Colon (tissue), 2 donors: Measurements from ENCODE around the gene IRF4.
"Not testable (repeated sequence)": the region's sequence is repeated elsewhere in the genome, so short reads cannot be mapped to it uniquely, and the experiment has no call there.

Experiments used
- FAIRE-seq: peaks from 2 replicates; lab custom pipeline; 2012; peaks lifted over from hg19 to GRCh38; lab: Jason Lieb, UNC
- donor health status: control.
- donor health status: control.

Gene IRF4

DNA sequence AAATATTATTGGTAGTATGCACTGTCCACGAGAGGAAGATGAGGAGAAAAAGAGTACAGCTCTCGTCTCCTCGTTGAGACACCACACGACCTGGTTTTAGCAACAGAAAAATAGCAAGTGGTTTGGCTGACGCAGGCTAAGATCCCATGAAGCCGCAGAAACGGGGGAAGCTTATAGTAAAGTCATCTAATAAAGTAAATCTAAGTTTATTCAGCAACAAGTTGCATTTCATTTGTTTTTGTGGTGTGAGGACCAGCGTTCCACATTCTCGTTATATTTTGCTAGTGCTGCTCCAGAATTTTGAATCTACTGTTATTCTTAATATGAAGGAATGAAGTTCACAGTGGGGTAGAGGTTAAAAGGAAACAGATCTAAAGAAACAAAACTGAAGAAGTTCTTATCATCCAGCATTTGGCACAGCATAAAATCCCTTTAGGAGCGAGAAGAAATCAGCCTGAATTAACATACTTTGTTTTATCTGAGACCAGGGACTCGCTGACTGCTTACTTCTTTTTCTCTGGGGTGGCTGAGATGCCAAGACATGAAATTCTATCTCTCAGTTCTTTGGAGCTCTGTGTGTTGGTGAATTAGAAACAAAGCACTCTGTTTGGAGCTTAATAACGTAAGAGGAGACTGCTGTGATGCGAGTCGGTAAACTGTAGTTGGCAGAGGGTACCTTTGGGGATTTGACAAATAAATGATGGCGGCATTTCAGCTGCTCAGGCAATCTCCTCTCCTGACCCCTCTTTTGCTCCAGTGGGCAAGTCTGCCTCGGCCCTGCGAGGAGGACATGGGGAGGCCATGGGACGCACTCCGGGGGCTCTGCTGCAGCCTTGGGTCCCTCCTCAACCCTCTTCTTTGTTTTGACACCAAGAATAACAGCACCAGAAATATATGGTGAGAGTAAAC is 24.9 kb upstream of the IRF4 start:
- FAIRE-seq = no peak

DNA sequence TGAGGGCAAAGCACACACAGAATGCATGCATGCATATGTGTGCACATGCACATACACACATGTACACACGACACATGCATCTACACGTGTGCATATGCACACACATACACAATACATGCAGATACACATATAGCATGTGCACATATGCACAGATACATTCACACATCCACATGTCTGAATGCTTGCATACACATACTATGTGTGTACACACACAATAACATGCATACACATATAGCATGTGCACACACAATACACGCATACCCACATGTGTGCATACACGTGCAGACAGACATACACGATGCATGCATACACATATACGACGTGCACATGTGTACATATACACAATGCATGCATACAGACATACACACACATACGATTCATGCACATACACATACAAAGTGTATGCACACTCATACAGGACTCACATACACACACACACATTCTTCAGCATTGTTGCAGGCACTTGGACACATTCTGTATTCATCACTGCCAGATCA is 24.2 kb upstream of the IRF4 start:
- FAIRE-seq = no peak

GRCh38 chr6:367891-368630 is 23.5 kb upstream of the IRF4 start:
- no peak for FAIRE-seq

DNA sequence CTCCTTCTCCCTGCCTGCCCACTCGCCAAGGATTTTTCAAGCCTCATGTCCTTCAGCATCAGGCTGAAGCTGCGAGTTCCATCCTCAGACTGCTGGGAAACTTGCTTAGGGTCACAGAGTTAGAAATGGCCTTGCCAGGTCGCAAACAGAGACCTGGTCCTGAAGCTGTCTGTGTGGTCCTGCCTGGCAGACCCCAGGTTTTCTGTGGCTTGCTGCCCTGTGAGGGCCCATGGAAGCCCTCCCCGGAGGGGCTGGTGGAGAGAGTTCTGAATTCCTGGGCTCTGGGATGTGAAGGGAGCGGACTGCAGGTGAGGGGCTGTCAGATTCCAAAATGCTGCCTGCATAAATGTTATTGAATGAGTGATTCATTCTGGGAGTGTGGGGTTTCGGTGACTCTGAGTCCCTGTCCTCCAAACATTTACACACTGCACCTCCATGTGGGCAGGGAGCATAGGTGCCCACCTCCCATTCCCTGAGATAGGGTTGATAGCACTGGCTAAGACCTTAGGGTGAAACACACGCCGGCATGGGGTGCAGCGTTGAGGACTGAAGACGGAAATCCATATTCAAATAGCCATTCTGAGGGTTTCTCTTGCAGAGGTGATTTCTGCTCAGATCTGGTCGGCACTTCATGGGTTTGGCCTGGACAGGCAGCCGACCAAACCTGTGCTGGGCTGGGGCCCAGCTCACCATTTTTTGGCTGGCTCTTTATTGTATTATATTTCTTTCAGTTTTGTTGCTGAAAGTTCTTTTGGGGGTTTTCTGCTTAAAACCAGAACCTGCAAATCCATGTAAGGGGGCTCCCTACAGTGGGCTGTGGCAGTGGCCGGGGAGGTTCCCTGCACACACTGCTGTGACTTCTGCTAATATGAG is 21.8 kb upstream of the IRF4 start:
- no peak for FAIRE-seq

DNA sequence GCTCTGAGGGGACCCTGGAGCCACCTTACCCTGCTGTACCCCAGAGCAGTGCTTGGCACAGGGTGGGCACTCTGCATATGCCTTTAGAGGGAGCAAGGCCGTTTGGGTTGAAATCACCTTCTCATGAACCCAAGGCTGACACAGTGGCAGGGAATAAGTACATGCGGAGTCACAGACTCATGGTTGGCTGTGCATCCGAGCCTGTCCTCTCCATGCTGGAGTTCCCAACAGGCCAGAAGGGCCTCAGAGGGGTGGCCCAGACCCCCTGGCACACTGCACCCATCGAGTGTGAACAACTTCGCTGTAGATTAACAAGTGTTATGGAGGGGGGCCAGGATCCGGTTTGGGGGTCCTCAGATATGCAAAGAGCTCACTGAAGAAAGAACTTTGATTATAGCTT is 21.0 kb upstream of the IRF4 start:
- no peak for FAIRE-seq

DNA sequence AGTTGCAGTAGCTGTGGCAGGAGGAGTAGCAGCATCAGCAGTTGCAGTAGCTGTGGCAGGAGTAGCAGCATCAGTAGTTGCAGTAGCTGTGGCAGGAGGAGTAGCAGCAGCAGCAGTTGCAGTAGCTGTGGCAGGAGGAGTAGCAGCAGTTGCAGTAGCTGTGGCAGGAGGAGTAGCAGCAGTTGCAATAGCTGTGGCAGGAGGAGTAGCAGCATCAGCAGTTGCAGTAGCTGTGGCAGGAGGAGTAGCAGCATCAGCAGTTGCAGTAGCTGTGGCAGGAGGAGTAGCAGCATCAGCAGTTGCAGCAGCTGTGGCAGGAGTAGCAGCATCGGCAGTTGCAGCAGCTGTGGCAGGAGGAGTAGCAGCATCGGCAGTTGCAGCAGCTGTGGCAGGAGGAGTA is 19.7 kb upstream of the IRF4 start:
- not testable (repeated sequence) for FAIRE-seq

DNA sequence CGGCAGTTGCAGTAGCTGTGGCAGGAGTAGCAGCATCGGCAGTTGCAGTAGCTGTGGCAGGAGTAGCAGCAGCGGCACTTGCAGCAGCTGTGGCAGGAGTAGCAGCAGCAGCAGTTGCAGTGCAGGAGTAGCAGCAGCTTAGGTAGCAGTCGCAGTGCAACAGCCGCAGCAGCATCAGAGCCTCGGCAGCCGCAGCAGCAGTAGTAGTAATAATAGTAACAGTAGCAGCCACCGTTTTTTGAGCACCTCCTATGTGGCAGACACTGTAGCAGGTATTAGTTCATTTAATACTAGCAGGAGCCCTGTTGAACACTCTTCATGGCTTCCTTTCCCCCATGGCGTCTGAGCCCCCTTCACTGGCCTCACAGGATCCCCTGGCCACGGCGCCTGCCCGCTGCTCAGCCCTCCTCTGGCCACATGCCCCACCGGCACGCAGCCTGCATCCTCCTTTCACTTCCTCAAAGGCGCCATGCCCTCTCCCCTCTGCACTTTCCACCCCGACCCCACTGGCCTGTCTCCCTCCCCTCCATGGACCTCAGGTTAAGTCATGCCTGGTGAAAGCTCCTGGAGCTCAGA is 19.1 kb upstream of the IRF4 start:
- FAIRE-seq = no peak

GRCh38 chr6:373031-373430 is 18.5 kb upstream of the IRF4 start:
- FAIRE-seq = no peak

DNA sequence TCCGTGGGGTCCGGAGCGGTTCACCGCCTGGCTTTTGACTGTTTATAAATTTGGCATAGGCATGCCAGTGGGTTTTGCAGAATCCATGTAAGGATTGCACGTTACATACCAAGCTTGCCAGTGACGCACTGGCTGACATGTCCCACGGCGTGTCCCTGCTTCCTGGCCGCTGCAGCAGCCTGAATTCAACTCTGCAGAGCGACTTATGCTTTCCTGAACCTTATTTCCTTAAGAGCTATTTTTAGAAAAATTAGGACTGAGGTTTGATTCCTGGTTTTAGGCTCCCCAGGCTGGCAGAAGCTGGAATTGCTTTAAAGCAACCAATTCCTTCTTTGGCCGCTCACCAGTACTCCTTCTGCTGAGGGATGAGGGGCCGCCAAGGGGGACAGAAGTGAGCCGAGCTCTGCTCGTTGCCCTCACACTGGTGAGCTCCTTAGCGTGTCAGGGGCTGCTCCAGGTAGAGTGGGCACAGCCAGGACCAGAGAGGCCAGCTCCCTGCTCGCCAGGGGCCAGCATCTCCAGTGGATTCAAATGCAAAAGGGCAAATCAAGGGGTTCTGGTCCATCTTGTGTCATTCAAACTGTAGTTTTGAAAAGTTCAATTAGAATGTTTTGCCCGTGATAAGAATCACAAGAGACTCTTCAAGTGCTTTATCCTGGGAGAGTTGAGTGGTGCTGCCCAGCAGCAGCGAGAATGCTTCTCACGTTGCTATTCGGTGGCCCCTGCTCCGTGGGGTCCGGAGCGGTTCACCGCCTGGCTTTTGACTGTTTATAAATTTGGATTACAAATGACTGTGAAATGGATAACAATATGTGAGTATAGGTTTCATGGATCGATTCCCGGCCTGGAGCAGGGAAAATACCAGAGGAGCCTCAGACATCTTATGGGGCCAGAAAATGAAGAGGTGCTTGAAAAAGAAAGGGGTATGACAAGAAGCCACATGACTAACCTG is 17.5 kb upstream of the IRF4 start:
- FAIRE-seq = no peak

GRCh38 chr6:374956-375355 is 16.6 kb upstream of the IRF4 start:
- FAIRE-seq = no peak

DNA sequence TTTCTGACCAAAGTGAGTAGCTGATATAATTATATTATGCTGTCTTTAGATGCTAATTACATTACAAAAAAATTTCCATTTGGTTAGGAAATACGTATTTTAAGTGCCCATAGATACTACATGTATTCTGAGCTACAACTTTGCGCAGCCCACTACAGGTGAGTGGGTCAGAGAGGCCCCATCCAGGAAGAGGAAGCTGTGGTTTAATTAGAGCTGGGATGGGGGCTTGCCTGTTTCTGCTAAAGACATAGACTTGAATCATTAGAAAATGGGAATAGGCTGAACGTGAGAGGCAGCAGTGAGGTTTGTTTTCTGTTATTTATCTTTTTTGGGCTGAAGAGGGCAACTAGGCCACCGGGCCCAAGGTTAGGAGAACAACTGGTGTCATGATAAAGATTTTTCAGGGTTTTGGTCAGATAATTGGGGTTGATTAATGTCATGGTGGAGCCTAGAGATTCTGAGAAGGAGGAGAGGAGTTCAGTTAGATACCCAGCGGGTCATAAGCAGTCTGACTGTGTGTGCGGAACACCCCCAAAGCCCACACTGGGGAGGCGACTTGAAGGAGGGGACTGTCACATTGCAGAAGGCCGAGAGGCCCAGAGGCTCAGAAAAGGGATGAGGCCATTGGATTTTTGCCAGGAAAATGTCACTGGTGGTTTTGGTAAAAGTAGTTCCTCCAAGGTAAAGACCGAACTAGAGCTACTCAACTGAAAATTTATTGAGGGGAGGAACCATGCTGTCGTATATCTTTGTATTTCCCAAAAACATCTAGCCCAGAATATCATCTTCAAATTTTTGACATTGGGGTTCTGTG is 14.5 kb upstream of the IRF4 start:
- FAIRE-seq = no peak

DNA sequence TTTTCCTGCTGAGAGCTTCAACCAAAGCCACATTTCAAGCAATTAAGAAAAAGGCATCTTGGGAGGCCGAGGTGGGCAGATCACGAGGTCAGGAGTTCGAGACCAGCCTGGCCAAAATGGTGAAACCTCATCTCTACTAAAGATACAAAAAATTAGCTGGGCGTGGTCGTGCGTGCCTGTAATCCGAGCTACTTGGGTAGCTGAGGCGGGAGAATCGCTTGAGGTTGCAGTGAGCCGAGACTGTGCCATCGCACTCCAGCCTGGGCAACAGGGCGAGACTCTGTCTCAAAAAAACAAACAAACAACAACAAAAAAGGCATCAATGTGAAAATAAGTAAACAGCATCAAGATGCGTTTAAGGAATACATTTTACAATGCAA is 13.9 kb upstream of the IRF4 start:
- not testable (repeated sequence) for FAIRE-seq

GRCh38 chr6:378090-378957 is 13.2 kb upstream of the IRF4 start:
- FAIRE-seq = no peak

DNA sequence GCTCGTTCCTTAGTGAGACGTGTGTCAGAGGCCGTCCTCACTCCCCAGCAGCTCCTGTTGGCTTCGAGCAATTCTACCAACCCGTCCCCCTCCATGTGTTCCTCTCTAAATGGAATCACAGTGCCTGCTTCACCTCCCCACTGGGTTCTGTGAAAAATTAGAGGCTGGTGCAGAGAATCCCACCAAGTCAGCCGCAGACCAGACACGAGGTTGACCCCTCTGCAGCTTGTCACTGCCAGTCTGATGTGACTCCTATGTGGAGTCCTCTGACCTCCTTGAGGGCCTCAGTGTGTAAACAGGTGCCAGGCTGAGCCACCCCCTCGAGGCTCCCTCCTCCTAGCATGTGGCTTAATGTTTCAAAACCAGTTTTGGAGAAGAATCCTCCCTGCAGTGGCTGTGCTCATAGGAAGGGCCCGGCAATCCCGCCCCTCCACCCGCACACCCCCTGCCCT is 12.6 kb upstream of the IRF4 start:
- FAIRE-seq = no peak

GRCh38 chr6:379410-380181 is 12.0 kb upstream of the IRF4 start:
- no peak for FAIRE-seq

GRCh38 chr6:380234-381218 is 11.0 kb upstream of the IRF4 start:
- FAIRE-seq = no peak
